IPS-20b (cell line): ENCODE data around the gene HMX1.
A peak's percentile ranks its signal among the peaks of the same experiment; 100 is the strongest.

Source experiments
- H3K27ac ChIP-seq: one replicate; pipeline ENCODE4 v1.5.1; 2013; ENCODE audit warnings: low read length
- H3K27me3 ChIP-seq: 2 replicates; pipeline ENCODE4 v1.6.1; 2013; ENCODE audit warnings: mild to moderate bottlenecking, low read length, inconsistent platforms; ENCODE audit not compliant: insufficient read depth
- H3K36me3 ChIP-seq: 2 replicates; pipeline ENCODE4 v1.6.1; 2013; ENCODE audit warnings: low read depth, mild to moderate bottlenecking, inconsistent platforms, low read length, moderate library complexity; ENCODE audit not compliant: insufficient read depth
- H3K4me1 ChIP-seq: 2 replicates; pipeline ENCODE4 v1.6.1; 2013; ENCODE audit warnings: mild to moderate bottlenecking, control low read depth, inconsistent platforms, low read length, moderate library complexity; ENCODE audit not compliant: insufficient read depth
- H3K4me3 ChIP-seq: 2 replicates; pipeline ENCODE4 v1.5.1; 2013; ENCODE audit warnings: mild to moderate bottlenecking, low read length, inconsistent platforms
- H3K9ac ChIP-seq: 2 replicates; pipeline ENCODE4 v1.6.1; 2013; ENCODE audit warnings: low read depth, mild to moderate bottlenecking, inconsistent platforms, low read length, moderate library complexity
- H3K9me3 ChIP-seq: 2 replicates; pipeline ENCODE4 v1.6.1; 2013; ENCODE audit warnings: mild to moderate bottlenecking, low read depth, low read length, inconsistent platforms; ENCODE audit not compliant: insufficient read depth

HMX1 gene

DNA sequence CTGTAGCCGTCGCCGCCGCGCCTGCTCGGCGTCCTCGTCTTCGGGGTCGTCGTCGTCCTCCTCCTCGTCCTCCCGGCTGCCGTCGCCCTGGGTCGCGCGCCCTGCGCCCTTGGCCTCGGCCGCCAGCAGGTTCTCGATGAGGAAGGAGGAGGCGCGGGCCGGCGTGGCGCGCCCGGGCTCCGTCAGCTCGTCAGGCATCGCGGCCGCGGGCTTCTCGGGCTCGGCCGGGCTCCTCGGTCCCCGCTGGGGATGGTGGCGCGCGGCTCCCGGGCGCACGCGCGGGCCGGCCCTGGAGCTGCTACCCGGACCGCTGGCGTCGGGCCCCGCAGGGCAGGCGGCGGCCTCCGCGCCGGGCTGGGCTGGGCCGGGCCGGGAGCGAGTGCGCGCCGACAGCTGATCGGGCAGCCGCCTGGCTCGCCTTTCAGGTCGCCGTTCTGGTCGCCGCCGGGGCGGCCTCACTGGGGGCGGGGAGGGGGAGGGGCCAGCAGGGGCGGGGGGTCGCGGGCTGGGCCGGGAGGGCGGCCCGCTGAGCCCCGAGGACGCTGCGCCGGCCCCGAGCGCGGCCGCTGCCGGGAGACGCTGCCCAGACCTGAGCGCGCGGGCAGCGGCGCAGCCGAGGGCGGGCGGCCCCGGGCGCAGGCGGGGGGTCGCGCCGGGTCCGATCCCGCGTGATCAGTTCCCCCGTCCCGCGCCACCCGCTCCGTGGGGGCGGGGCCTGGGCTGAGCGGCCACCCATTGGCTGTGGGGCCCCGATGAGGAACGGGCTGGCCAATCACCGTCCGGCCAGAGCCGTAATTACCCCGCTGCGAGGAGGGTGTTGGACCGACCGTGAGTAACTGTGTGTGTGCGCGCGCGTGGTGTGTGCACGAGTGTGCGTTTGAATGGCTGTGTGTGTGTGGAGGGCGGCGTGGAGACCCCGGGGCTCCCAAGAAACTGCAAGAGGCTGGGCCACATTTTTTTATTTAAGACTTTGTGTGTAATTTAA is at the start of gene HMX1:
TSS of gene HMX1 (minus strand) at position 423 of the 985 bp plus-strand sequence. CDS start at position 198, 225 bp downstream.
- Histone ChIP-seq H3K27ac (no peak within 1 kb of the TSS), H3K9me3 (peaks cover 15% of the 10 kb centered on the region; the same call in 1 of the 2 replicates), H3K4me3 (peak within 1 kb of the TSS; percentile 33; the same call in 1 of the 2 replicates), H3K9ac (no peak within 1 kb of the TSS), H3K27me3 (peaks cover 97% of the 10 kb centered on the region), H3K36me3 (no peaks in the 10 kb centered on the region), H3K4me1 (no peaks in the 10 kb centered on the region; the same call in 1 of the 2 replicates)

DNA sequence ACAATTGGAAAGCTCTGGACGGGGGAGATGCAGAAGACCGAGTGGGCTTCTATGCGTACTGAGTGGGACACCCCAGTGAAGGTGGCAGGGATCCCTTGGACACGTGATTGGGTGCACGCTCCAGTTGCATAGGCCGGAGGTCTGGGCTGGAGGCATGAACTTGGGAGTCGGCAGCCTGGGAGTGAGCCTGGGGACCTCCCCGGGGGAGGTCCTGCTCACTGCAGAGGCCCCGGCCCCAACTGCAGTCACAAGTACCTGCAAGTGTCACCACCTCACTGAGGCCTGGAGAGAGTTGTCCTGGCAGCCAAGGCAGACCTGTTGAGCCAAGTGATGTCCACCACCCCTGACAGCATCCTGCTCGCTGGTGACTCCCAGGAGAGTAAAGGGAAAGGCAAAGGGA is 49.3 kb upstream of the HMX1 start:
- H3K4me1 ChIP-seq: no peaks in the 10 kb centered on the region
- H3K27ac ChIP-seq: no peak overlapping the region
- no peaks in the 10 kb centered on the region for H3K36me3 ChIP-seq
- H3K4me3 ChIP-seq: no peak overlapping the region
- H3K27me3 ChIP-seq: peaks cover 18% of the 10 kb centered on the region
- peaks cover 24% of the 10 kb centered on the region; the same call in 1 of the 2 replicates for H3K9me3 ChIP-seq
- H3K9ac ChIP-seq: no peak overlapping the region

DNA sequence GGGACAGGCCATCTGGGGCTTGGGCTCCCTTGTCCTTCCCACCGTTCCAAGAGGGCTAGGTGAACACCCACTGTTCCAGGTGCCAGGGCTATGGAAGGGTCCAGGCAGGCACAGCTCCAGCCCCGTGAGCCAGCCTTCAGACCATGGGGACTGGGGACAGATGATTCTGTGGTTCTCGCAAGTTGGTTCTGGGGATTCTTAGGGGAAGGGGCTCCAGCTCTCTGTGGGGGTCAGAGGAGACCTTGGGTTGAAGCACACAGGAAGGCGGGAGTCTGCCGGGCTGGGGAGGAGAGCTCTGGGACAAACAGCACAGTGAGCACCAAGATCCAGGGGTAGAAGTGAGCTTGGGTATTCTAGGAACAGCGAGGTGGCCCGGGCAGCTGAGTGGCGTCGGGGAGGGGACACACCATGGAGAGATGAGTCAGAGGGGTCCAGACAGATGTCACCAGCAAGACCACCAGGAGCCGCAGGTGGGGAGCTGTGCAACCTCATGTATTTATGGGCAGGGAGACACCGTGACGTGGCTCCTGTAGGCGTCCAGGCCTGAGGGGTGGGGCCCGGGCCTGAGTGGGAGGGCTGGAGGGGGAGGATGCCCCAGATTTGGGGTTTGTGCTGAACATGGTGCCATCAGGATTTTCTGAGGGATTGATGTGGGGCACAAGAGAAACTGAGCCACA is 48.8 kb upstream of the HMX1 start:
- Histone ChIP-seq H3K4me3 (no peak overlapping the region), H3K4me1 (no peaks in the 10 kb centered on the region), H3K9me3 (peaks cover 22% of the 10 kb centered on the region; the same call in 1 of the 2 replicates), H3K36me3 (no peaks in the 10 kb centered on the region), H3K27me3 (peaks cover 23% of the 10 kb centered on the region), H3K27ac (no peak overlapping the region), H3K9ac (no peak overlapping the region)

DNA sequence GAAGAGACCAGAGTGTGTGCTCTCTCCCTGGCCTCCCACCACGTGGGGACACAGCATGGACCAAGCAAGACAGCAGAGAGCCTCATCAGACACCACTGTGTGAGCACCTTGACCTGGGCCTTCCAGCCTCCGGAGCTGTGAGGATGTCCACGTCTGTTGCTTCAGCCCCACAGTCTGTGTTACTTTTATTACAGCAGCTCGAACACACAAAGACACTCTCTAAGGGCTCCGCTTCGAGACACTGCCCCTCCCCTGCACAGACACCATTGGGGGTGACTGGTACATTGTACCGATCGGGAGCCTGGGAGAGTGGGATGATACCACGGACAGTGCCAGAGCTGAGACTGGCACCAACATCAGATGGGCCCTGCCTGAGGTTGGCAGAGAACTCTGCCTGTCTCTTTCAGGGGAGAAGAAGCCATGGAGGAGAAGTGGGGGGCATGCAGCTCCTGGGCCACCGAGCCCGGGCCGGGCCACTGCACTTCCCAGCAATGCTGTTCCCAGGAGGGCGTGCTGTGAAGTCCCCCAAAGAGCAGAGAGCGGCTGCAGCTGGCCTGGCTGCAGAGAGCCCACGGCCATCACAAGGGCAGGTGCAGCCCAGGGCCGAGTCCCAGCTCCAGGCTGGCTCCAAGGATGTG is 48.1 kb upstream of the HMX1 start:
- no peak overlapping the region for H3K9ac ChIP-seq
- H3K9me3 ChIP-seq: peaks cover 22% of the 10 kb centered on the region; the same call in 1 of the 2 replicates
- H3K27ac ChIP-seq: no peak overlapping the region
- no peaks in the 10 kb centered on the region for H3K4me1 ChIP-seq
- no peaks in the 10 kb centered on the region for H3K36me3 ChIP-seq
- H3K27me3 ChIP-seq: peaks cover 24% of the 10 kb centered on the region
- H3K4me3 ChIP-seq: no peak overlapping the region

DNA sequence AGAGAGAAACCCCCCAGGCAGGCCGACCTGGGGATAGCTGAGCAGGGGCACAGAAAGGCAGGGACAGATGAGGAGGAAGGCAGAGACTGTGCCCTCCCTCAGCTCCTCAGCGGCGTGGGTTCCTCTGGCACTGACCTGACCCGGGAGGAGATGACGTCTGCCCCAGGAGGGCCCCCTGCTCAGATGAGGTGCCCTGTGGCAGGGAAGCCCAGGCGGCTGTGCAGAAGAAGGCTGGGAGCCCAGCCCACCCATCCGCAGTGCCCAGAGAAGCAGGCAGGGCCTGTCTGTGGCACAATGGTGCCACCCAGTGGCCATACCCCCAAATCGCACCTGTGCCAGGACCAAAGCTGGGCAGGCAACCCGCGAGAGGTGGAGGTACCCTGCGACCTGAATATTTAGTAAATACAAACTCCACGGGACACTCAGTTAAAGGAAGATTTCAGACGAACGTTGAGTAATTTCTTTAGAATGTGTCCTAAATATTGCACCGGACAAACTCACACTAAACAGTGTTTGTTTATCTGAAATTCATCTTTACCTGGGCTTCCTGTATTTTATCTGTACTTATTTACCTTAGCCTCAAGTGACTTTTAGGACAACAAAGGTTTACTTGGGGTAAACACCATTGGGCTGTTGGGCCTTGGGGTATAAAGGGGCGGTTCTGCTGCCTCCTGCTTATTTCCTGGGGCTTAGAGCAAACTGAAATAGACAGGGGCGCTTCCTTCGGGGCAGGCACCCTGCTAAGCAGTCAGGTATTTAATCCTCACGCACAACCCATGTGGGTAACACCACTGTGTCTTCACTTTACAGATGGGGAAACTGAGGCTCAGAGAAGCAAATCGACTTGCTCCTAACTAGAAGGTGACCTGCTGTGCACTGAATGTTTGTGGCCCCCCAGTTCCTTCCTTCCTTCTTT is 46.5 kb upstream of the HMX1 start:
- Histone ChIP-seq H3K27ac (no peak overlapping the region), H3K9me3 (peaks cover 8% of the 10 kb centered on the region; the same call in 1 of the 2 replicates), H3K9ac (no peak overlapping the region), H3K27me3 (peaks cover 24% of the 10 kb centered on the region), H3K36me3 (no peaks in the 10 kb centered on the region), H3K4me1 (no peaks in the 10 kb centered on the region), H3K4me3 (no peak overlapping the region)

DNA sequence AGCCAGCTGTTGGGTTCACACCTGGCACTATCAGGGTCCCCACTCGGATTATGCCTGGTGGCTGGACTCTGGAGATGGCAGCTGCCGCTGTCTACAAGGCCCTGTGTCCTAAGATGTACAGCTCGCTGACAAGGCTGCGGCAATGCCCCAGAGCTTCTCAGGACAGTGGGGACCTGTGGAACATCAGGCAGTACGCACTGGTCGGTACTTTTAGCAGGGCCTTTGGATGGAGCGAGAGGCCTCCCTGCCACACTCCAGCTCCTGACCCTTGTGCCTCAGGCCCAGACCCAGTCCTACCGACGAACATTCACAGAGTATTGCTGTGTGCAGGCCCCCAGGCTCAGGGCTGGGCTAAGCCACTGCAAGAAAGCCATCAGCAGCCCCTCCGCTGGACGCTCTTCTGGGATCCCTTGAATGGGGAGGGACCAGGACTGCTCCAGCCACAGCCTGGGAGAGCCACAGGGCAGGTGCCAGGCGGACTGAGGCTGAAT is 45.7 kb upstream of the HMX1 start:
- H3K27ac ChIP-seq: no peak overlapping the region

DNA sequence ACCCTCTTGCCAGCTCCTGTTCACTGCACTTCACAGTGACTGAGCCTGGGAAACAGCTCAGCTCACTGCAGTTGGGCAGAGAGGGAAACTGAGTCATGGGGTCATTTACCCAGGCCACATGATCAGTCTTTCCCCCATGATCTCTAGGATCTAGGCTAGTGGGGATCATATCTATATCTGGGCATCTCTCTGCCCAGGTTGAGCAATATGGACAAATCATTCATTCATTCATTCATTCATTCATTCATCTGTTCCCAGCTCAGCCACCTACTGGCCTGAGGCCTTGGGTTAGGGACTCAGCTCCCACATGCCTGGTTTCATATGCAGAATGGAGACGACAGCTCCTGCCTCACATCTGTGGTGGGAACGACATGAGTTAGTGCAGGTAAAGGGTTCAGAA is 45.3 kb upstream of the HMX1 start:
- no peaks in the 10 kb centered on the region for H3K9me3 ChIP-seq
- no peak overlapping the region for H3K4me3 ChIP-seq
- no peaks in the 10 kb centered on the region for H3K4me1 ChIP-seq
- no peak overlapping the region for H3K27ac ChIP-seq
- H3K36me3 ChIP-seq: no peaks in the 10 kb centered on the region
- peaks cover 24% of the 10 kb centered on the region for H3K27me3 ChIP-seq
- no peak overlapping the region for H3K9ac ChIP-seq

More for the DNA sequence above, 45.7 kb upstream of the HMX1 start:
- H3K9me3 ChIP-seq: 0 out of 2 replicates have a peak, but pooled peaks cover under 1% of the 10 kb centered on the region
- H3K9ac ChIP-seq: no peak overlapping the region
- H3K4me3 ChIP-seq: no peak overlapping the region
- H3K27me3 ChIP-seq: peaks cover 24% of the 10 kb centered on the region
- no peaks in the 10 kb centered on the region for H3K4me1 ChIP-seq
- H3K36me3 ChIP-seq: no peaks in the 10 kb centered on the region

DNA sequence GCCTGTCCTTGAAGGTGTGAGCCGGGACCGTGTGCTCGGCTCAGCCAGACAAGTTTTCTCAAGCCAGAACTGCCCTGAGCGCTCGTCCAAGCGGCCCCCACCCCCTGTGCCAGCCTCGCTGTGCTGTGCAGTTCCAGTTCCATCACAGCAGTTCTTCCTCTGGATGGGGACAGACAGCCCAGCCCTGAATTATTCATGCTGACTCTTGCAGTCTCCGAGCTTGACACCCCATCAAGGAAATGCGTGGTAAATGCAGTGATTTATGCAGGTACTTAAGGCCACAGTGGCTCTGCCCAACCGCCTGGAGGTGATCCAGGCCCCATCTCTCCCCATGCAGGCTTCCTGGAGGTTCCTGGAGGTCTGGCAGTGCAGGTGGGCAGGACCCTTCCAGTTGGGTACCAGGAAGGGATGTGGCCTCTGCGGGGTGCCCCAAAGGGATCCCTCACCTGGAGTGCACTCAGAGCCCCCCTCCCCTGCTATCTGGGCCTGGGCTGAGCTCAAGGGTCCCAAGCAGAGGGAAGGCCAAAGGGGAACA is 44.8 kb upstream of the HMX1 start:
- H3K4me3 ChIP-seq: no peak overlapping the region

DNA sequence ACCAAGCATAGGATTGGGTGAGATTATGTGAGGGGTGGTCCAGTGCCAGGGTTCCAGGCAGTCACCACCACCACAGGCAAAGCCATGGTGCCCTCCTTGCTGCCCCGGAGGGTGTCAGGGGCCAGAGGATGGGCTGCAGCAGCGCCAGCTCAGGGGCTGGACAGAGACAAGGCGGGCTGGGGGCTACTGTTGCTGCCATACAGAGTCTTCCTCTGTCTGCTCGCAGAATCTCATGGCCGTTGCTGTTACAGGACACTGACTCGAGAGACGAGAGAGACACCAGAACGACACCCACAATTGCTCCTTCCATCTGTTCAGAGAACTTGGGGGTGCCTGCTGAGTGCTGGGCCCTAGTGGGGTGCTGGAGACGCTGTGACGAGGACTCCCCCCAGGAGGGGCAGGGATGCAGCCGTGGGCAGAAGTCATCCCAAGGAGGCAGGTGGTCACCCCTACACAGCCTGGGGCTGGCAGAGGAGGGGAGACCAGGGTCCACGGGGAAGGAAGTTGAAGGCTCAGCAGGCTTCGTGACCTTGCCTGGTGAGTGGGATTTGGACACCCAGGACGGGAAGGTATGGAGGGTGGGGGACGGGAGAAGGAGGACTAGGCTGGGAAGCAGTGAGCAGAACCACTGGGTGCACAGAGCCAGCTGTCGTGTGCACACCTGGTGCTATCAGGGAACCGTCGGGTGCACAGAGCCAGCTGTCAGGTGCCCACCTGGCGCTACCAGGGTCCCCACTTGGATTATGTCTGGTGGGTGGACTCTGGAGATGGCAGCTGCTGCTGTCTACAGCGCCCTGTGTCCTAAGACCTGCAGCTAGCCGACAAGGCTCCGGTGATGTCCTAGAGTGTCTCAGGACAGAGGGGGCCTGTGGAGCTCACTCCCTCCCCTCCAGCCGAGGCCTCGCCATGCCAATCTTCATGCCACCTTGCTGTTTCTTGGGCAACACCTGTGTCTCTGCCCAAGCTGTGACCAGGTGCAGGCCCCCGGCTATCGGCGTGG is 43.9 kb upstream of the HMX1 start:
- Histone ChIP-seq H3K9ac (no peak overlapping the region), H3K27ac (no peak overlapping the region)

More for the DNA sequence above, 44.8 kb upstream of the HMX1 start:
- H3K36me3 ChIP-seq: no peaks in the 10 kb centered on the region
- no peaks in the 10 kb centered on the region for H3K9me3 ChIP-seq
- no peak overlapping the region for H3K9ac ChIP-seq
- no peaks in the 10 kb centered on the region for H3K4me1 ChIP-seq
- H3K27me3 ChIP-seq: peaks cover 24% of the 10 kb centered on the region
- no peak overlapping the region for H3K27ac ChIP-seq

More for the DNA sequence above, 43.9 kb upstream of the HMX1 start:
- no peaks in the 10 kb centered on the region for H3K9me3 ChIP-seq
- no peaks in the 10 kb centered on the region for H3K36me3 ChIP-seq
- no peak overlapping the region for H3K4me3 ChIP-seq
- peaks cover 24% of the 10 kb centered on the region for H3K27me3 ChIP-seq
- H3K4me1 ChIP-seq: no peaks in the 10 kb centered on the region
